WERI-Rb-1 (cell line): ENCODE results near the gene ZMYND19.
"Not testable (repeated sequence)": the region's sequence is repeated elsewhere in the genome, so short reads cannot be mapped to it uniquely, and the experiment has no call there.

Experiments
- DNase-seq: peaks from one replicate; pipeline ENCODE4 v3.0.0-alpha.2; 2020
- H3K27ac ChIP-seq: fragments of 250-450 bp; sonication (Bioruptor Pico); 2 replicates; pipeline ENCODE4 v1.5.1; 2020; ENCODE audit warnings: mild to moderate bottlenecking, moderate library complexity
- H3K27me3 ChIP-seq: fragments of 250-450 bp; sonication (Bioruptor Pico); 2 replicates; pipeline ENCODE4 v1.5.1; 2021; ENCODE audit warnings: mild to moderate bottlenecking, low read depth, moderate library complexity; ENCODE audit not compliant: insufficient read depth, severe bottlenecking
- H3K36me3 ChIP-seq: fragments of 250-450 bp; sonication (Bioruptor Pico); 2 replicates; pipeline ENCODE4 v1.5.1; 2020; ENCODE audit warnings: mild to moderate bottlenecking, moderate library complexity
- H3K4me3 ChIP-seq: 2 replicates; pipeline ENCODE4 v1.5.1; 2011; ENCODE audit warnings: low read depth, mild to moderate bottlenecking, control low read depth, low read length
- H3K9me3 ChIP-seq: fragments of 250-450 bp; sonication (Bioruptor Pico); 2 replicates; pipeline ENCODE4 v1.5.1; 2021; ENCODE audit warnings: mild to moderate bottlenecking, moderate library complexity; ENCODE audit not compliant: severe bottlenecking
- TF ChIP-seq, protein P1 (sequence below): IDR thresholded peaks from 2 replicates; pipeline ENCODE4 v1.5.1; 2011; ENCODE audit warnings: low read depth, mild to moderate bottlenecking, control low read depth, inconsistent platforms, low read length

The ZMYND19 gene

DNA sequence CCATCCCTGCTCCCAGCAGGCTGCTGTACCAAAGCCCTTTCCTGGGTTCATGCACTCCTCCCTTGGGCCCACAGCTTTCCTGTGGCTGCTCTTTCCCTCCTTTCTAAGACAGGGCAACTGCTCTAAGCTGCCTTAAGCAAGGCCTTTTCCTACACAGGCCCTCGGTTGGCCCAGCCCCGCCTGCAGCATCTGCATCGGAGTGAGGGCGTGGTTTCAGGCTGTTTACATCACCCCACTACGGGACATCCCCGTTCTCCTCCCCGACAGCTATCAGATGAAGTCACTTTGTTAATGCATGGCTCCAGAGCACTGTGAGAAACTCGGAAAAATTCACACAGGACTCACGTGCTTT lies 15.0 kb downstream of the ZMYND19 start:
- H3K9me3 ChIP-seq = no peaks in the 10 kb centered on the region
- H3K27me3 ChIP-seq = no peaks in the 10 kb centered on the region
- no peak overlapping the region for H3K27ac ChIP-seq
- TF ChIP-seq, protein P1, sequence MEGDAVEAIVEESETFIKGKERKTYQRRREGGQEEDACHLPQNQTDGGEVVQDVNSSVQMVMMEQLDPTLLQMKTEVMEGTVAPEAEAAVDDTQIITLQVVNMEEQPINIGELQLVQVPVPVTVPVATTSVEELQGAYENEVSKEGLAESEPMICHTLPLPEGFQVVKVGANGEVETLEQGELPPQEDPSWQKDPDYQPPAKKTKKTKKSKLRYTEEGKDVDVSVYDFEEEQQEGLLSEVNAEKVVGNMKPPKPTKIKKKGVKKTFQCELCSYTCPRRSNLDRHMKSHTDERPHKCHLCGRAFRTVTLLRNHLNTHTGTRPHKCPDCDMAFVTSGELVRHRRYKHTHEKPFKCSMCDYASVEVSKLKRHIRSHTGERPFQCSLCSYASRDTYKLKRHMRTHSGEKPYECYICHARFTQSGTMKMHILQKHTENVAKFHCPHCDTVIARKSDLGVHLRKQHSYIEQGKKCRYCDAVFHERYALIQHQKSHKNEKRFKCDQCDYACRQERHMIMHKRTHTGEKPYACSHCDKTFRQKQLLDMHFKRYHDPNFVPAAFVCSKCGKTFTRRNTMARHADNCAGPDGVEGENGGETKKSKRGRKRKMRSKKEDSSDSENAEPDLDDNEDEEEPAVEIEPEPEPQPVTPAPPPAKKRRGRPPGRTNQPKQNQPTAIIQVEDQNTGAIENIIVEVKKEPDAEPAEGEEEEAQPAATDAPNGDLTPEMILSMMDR = no peak
- no peak for DNase-seq
- H3K4me3 ChIP-seq = no peak overlapping the region
- peaks cover 61% of the 10 kb centered on the region for H3K36me3 ChIP-seq

DNA sequence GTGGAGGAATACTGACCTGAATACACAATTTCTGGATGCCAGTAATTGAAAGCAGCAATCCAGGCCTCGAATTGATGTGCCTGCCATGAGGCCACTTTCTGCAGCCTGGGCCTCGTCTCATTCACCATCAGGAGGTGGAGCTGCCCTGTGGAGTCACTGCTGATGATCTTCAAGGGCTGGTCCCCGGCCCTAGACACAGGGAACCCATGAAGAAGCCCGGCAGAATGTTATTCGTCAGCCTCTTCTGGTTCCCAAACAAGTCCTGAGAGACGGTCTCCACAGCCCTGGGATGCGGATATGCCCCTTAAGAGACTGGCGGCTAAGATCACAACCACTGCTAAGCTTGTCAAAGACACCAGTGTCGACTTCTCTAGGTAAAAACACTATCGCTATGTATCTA lies 16.1 kb downstream of the ZMYND19 start:
- DNase-seq = no peak
- Histone ChIP-seq H3K36me3 (peaks cover 59% of the 10 kb centered on the region), H3K9me3 (no peaks in the 10 kb centered on the region), H3K27ac (no peak overlapping the region), H3K27me3 (no peaks in the 10 kb centered on the region), H3K4me3 (no peak overlapping the region)
- TF ChIP-seq, protein P1 = no peak

DNA sequence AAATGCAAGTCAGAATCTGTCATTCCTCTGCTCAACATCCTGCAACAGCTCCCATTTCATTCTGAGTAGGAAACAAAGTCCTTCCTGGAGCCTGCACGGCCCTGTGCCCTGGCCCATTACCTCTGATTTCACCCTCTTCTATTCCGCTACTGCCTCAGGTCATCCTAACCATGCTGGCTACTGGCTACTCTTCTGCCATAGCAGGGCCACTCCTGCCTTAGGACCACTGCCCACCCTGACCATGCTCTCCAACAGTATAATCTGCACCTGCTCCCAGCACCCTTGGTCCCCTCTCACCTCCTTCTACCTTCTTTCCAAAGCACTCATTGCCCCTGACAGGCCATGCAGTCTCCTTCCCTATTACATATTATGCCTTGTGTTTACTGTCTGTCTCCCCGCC lies 19.7 kb downstream of the ZMYND19 start:
- Histone ChIP-seq H3K27ac (no peak overlapping the region), H3K36me3 (peaks cover 38% of the 10 kb centered on the region), H3K27me3 (no peaks in the 10 kb centered on the region), H3K9me3 (no peaks in the 10 kb centered on the region), H3K4me3 (no peak overlapping the region)
- no peak for DNase-seq
- TF ChIP-seq, protein P1 = no peak

DNA sequence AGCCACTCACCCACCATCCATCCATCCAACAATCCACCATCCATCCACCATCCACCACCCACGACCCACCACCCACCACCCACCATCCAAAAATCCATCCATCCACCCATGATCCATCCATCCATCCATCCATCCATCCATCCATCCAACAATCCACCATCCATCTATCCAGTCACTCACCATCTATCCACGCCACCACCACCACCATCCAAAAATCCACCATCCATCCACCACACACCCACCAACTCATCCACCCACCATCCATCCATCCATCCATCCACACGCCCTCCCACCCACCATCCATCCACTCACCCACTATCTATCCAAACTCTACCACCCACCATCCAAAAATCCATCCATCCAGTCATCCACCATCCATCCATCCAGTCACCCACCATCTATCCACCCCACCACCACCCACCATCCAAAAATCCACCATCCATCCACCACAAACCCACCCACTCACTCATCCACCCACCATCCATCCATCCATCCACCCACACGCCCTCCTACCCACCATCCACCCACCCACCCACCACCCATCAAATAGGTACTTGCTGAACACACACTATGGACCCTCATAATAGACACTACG lies 20.6 kb downstream of the ZMYND19 start:
- Histone ChIP-seq H3K27me3 (no peaks in the 10 kb centered on the region), H3K36me3 (peaks cover 34% of the 10 kb centered on the region), H3K9me3 (no peaks in the 10 kb centered on the region), H3K27ac (no peak overlapping the region), H3K4me3 (no peak overlapping the region)
- TF ChIP-seq, protein P1 = no peak
- no peak for DNase-seq

DNA sequence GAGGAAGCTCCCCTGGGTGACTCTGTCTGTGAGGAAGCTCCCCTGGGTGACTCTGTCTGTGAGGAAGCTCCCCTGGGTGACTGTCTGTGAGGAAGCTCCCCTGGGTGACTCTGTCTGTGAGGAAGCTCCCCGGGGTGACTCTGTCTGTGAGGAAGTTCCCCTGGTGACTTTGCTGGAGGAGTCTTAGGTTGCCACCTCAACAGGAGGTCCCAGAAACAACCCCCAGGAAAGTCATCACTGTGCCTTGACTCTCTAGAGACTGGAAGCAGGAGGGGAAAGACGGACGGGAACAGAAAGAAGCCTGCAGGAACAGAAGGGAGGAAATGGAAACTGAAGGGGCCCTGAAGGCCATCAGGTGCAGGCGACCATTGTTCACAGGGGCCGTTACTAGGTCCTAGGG lies 21.9 kb downstream of the ZMYND19 start:
- not testable (repeated sequence) for DNase-seq, H3K4me3 ChIP-seq
- peaks cover 35% of the 10 kb centered on the region for H3K36me3 ChIP-seq

DNA sequence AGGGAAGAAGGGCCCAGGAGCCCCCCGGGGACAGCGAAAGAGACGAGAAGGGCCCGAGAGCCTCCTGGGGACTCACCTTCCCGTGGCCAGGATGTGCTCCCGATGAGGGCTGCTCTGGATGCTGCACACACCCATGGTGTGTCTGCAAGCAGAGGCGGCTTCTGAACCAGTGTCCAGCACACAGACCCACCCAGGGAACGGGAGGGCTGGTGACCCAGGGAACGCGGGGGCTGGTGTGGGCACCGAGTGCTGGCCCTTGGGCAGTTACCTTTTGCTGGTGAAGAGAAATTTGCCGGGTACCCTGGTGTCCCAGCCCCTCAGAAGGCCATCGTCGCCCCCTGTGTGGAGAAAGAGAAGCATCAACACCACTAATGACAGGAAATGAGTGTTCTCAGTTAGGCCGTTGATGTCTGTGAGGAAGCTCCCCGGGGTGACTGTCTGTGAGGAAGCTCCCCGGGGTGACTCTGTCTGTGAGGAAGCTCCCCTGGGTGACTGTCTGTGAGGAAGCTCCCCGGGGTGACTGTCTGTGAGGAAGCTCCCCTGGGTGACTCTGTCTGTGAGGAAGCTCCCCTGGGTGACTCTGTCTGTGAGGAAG lies 25.4 kb downstream of the ZMYND19 start:
- no peaks in the 10 kb centered on the region for H3K9me3 ChIP-seq
- H3K27ac ChIP-seq = no peak overlapping the region
- no peak for DNase-seq
- peaks cover 36% of the 10 kb centered on the region for H3K36me3 ChIP-seq
- TF ChIP-seq, protein P1 = no peak
- no peak overlapping the region for H3K4me3 ChIP-seq
- no peaks in the 10 kb centered on the region for H3K27me3 ChIP-seq

More for the DNA sequence above, 21.9 kb downstream of the ZMYND19 start:
- not testable (repeated sequence) for H3K9me3 ChIP-seq, H3K27ac ChIP-seq, H3K27me3 ChIP-seq
